Activated T-helper 1 cell treated with anti-CD3 and anti-CD28 coated beads, Interleukin-12 subunit alpha, Interleukin-12 subunit beta, Interleukin-2, Interleukin-4 antibody, amounts not matched to agents 30 ng/mL and 10 ng/mL and 1 ng/mL, durations not matched to agents 14 hours and 24 hours and 36 hours (primary cell): ENCODE data around the gene USE1. TPM values are rescaled to one million over a fixed set of nuclear protein-coding genes. Genes with fewer than 3 reads are reported as not detected.
A peak's percentile ranks its signal among the peaks of the same experiment; 100 is the strongest.

ENCODE experiments used
- DNase-seq: peaks from one replicate; pipeline ENCODE4 v3.0.0; 2021; ENCODE audit warnings: low spot score
- H3K27ac Mint-ChIP-seq: one replicate; pipeline ENCODE4 v1.8.0; 2021; ENCODE audit warnings: mild to moderate bottlenecking, mixed read lengths
- H3K27me3 Mint-ChIP-seq: one replicate; pipeline ENCODE4 v1.8.0; 2022; ENCODE audit warnings: mild to moderate bottlenecking, moderate library complexity, mixed read lengths; ENCODE audit not compliant: insufficient read depth
- H3K36me3 Mint-ChIP-seq: one replicate; pipeline ENCODE4 v1.8.0; 2021; ENCODE audit warnings: low read depth, mixed read lengths
- H3K4me1 Mint-ChIP-seq: one replicate; pipeline ENCODE4 v1.8.0; 2021; ENCODE audit warnings: low read depth, mixed read lengths
- H3K4me3 Mint-ChIP-seq: one replicate; pipeline ENCODE4 v1.8.0; 2021; ENCODE audit warnings: mild to moderate bottlenecking, moderate library complexity, mixed read lengths
- H3K9me3 Mint-ChIP-seq: one replicate; pipeline ENCODE4 v1.8.0; 2021; ENCODE audit warnings: mixed read lengths
- intact Hi-C: fragments of 100-400 bp; cut with micrococcal nuclease; formaldehyde crosslinking; loops from one replicate; pipeline ENCODE4 v1.15.1; 2024
- total RNA-seq: library from RNA; stranded (reverse); gene quantifications from 2 replicates; pipeline ENCODE4 v1.2.3, GENCODE V29; 2022

The USE1 gene
- total RNA-seq, 1 donor from 2014 or later, result 34.6 TPM

DNA sequence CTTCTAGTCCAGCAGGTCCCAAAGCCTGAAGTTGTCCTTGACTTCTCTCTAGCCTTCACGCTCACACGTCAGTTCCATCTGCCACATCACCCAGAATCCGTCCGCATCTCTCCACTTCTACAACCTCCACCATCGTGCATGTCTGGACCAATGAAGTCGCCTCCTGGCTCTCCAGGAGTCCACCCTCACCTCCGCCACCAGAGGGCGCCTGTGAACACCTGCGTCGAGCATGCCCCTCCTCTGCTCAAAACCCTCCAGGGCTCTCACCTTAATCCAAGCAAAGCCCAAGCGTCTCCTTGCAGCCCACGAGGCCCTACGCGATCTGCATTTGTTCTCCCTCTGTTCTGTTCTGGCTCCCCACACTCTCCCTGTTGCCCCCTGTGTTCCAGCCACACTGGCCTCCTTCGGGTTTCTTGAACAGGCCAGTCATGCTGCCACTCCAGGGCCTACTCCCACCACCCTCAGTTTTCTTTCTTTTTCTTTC lies 45.7 kb downstream of the USE1 start:
- Mint-ChIP-seq H3K36me3 (no peaks in the 10 kb centered on the region), H3K27ac (no peak overlapping the region)

DNA sequence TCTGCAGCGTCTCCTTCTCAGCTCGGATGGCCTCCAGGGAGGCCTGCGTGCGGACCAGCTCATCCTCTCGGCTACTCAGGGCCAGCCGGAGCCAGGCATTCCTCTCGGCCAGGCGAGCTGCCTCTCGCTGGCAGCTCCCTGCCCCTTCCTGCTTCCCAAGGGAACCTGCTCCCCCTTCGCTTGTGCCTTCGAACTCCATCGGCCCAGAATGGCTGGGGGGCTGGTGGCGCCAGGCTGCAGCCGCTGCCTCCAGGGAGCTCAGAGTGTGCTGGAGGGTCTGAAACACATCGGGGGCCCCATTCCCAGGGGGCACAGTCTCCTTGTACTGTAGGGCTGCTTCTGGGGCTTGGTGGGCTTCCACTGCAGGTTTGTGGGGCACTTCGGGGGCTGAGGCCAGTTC lies 47.4 kb downstream of the USE1 start:
- Mint-ChIP-seq H3K9me3 (no peaks in the 10 kb centered on the region), H3K36me3 (no peaks in the 10 kb centered on the region), H3K4me1 (peaks cover 18% of the 10 kb centered on the region), H3K4me3 (no peak overlapping the region), H3K27me3 (no peaks in the 10 kb centered on the region), H3K27ac (no peak overlapping the region)
- intact Hi-C loops, result no loop called here
- no peak for DNase-seq

More for the DNA sequence above, 45.7 kb downstream of the USE1 start:
- Mint-ChIP-seq H3K4me3 (no peak overlapping the region), H3K9me3 (no peaks in the 10 kb centered on the region), H3K27me3 (no peaks in the 10 kb centered on the region), H3K4me1 (peaks cover 12% of the 10 kb centered on the region)
- DNase-seq, result peak; percentile 80
- intact Hi-C loops, result loop anchor here (1.0 kb wide), 2 partner anchors 21 to 194 kb away; no protein-coding TSS in a partner anchor

DNA sequence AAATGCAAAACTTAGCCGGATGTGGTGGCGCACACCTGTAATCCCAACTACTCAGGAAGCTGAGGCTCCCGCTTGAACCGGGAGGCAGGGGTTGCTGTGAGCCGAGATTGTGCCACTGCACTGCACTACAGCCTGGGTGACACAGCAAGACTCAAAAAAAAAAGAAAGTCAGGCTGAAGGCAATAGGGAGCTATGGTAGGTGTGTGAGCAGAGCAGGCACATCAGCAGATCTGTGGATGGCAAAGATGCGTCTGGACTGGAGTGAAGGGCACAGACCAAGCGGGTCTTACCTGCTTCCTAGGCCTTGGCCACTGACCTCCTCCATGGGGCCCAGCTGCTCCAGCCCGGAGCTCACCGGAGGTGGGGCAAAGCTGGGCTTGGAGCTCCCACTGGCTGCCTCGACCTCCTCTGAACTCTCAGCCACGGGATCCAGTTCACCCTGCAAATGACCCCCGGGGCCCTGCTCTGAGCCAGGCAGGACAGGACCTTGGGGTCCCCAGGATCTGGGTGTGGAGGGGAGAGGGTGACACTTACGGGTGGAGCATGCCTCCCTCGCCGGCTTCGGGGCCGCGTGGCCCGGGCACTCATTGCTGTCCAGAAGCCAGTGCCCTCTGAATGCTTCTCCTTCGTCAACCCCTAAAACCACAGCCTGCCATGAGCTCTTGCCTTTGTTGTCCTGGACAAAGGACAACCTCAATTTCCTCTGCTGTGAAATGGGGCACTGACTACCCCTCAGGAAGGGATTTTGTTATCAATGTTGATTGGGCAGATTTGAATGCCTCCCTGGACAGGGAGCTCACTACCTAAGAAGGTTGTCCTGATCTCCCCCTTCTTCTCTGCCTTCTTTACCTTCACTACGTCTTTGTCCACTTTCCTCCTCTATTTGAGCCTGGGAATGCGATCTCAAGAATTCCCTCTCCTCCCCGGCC lies 48.8 kb downstream of the USE1 start:
- peaks cover 23% of the 10 kb centered on the region for H3K4me1 Mint-ChIP-seq
- H3K27ac Mint-ChIP-seq, result no peak overlapping the region
- no peak for DNase-seq
- no peaks in the 10 kb centered on the region for H3K9me3 Mint-ChIP-seq
- intact Hi-C loops, result no loop called here
- no peak overlapping the region for H3K4me3 Mint-ChIP-seq
- H3K27me3 Mint-ChIP-seq, result no peaks in the 10 kb centered on the region
- H3K36me3 Mint-ChIP-seq, result no peaks in the 10 kb centered on the region

DNA sequence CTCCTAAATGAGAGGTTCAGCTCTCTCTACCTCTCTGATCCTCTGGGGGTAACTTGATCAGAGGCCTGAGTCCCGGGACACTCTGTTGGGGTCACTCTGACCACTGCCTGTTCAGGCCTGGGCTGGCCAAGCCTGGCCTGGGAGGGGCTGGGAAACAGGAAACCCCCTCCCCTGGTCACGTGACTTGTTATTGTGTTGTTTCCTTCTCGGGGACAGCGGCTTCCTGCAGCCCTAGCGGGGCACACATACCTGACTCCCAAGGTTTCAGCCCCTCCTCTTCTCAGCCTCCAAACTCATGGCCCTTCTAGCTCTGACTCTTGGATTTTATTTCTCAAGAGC lies 49.5 kb downstream of the USE1 start, which contains the start of gene USHBP1:
Gene USHBP1, minus strand, starts transcription at position 105 of the 339 bp plus-strand sequence. CDS start 446 bp downstream, outside the sequence.
- Mint-ChIP-seq H3K27me3 (no peaks in the 10 kb centered on the region), H3K9me3 (no peaks in the 10 kb centered on the region), H3K36me3 (no peaks in the 10 kb centered on the region), H3K27ac (no peak within 1 kb of the TSS), H3K4me3 (no peak within 1 kb of the TSS), H3K4me1 (peaks cover 23% of the 10 kb centered on the region)
- intact Hi-C loops, result no loop called here
- DNase-seq, result no peak

DNA sequence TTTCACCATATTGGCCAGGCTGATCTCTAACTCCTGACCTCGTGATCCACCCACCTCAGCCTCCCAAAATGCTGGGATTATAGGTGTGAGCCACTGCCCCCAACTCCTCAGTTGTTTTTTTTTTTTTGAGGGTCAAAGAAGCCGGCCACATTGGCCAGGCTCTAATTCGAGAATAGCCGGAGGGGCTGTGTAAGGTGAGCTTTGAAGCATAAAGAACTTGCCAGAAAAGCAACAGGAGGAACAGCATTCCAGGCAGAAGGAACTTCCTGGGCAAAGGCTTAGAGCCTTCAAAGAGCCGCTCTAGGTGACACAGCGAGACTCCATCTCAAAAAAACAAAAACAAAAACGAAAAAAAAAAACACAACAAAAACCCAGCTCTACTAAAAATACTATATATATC lies 50.9 kb downstream of the USE1 start:
- H3K36me3 Mint-ChIP-seq, result peaks cover 3% of the 10 kb centered on the region

DNA sequence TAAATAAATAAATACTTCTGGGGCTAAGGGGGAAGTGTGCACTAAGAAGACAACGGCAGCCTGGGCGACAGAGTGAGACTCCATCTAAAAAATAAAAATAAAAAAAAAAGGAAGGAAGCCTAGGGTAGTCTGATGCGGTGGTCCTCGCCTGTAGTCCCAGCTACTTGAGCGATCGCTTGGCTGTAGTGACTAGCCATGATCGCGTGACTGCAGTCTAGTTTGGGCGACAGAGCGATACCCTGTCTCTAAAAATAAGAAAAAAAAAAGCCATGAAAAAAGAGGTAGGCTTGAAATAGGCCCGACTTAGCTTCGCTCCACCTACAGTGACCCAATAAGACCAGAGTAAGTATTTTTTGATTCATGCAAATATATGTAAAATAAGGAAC lies 51.4 kb downstream of the USE1 start:
- intact Hi-C loops, result loop anchor here (2.0 kb wide), 1 partner anchor 32 kb away; no protein-coding TSS in a partner anchor
- peak overlapping the region; percentile 96 for H3K27ac Mint-ChIP-seq
- H3K36me3 Mint-ChIP-seq, result peaks cover 3% of the 10 kb centered on the region
- peak overlapping the region; percentile 89 for H3K4me3 Mint-ChIP-seq
- peaks cover 16% of the 10 kb centered on the region for H3K4me1 Mint-ChIP-seq
- no peak for DNase-seq
- H3K27me3 Mint-ChIP-seq, result no peaks in the 10 kb centered on the region
- H3K9me3 Mint-ChIP-seq, result no peaks in the 10 kb centered on the region

More for the DNA sequence above, 50.9 kb downstream of the USE1 start:
- no peak overlapping the region for H3K27ac Mint-ChIP-seq
- intact Hi-C loops, result loop anchor here (2.0 kb wide), 1 partner anchor 31 kb away; no protein-coding TSS in a partner anchor
- peaks cover 17% of the 10 kb centered on the region for H3K4me1 Mint-ChIP-seq
- no peaks in the 10 kb centered on the region for H3K9me3 Mint-ChIP-seq
- no peak overlapping the region for H3K4me3 Mint-ChIP-seq
- H3K27me3 Mint-ChIP-seq, result no peaks in the 10 kb centered on the region
- DNase-seq, result no peak

DNA sequence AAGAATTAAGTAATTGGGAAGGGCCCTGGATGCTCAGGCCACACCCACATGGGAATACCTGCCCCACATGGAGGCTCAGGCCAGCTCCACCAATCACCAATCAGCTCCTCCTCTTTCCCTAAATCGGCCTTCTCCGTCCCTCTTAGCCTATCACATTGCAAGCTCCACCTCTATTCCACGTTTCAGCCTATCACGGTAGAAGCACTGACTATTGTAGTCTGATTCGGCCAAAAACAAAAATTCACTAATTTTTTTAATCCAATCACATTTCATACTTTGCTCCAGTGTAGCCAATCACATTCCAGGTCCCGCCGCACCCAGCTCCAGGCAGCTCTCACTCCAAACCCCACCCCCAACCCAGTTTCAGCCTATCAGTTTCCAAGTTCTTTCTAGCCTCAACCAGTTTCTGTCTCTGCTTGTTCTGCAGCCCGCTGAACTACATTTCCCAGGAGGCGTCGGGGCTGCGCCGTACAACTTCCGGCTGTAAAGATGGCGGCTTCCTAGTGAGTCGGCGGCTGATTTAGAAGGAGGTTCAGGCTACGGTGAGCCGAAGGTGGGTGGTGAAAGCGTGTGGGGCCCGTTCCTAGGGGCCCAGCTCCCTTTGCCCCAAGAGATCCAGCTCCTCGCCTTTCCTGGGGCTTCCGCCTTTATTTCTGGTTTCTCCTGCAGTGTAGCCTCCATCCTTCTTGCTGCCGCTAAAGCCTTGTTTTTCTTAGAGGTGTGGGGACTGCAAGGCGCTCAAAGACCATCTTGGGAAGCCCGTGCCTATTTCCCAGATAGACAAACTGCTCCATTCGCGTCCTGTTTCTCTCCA lies 52.0 kb downstream of the USE1 start, which contains the start of gene BABAM1:
Gene BABAM1, plus strand, starts transcription at position 469 of the 814 bp plus-strand sequence. CDS start 1,364 bp downstream, outside the sequence.
- peaks cover 3% of the 10 kb centered on the region for H3K36me3 Mint-ChIP-seq
- H3K4me1 Mint-ChIP-seq, result peaks cover 16% of the 10 kb centered on the region
- no peaks in the 10 kb centered on the region for H3K9me3 Mint-ChIP-seq
- peak; percentile 96 for DNase-seq
- H3K4me3 Mint-ChIP-seq, result peak within 1 kb of the TSS; percentile 89
- peak within 1 kb of the TSS; percentile 96 for H3K27ac Mint-ChIP-seq
- H3K27me3 Mint-ChIP-seq, result no peaks in the 10 kb centered on the region
- intact Hi-C loops, result loop anchor here (1.0 to 2.0 kb wide), 13 partner anchors 12 to 695 kb away; partner anchors contain the start of genes ANO8, DDA1, HAUS8 and MRPL34

DNA sequence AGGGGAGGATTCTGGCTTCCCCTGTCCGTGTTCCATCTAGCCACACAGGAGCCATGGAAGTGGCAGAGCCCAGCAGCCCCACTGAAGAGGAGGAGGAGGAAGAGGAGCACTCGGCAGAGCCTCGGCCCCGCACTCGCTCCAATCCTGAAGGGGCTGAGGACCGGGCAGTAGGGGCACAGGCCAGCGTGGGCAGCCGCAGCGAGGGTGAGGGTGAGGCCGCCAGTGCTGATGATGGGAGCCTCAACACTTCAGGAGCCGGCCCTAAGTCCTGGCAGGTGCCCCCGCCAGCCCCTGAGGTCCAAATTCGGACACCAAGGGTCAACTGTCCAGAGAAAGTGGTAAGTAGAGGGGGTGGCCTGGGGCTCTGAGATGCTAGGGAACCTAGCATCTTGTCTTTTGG lies 53.6 kb downstream of the USE1 start:
- Mint-ChIP-seq H3K4me1 (peaks cover 16% of the 10 kb centered on the region), H3K27ac (no peak overlapping the region), H3K4me3 (peak overlapping the region; percentile 89), H3K27me3 (no peaks in the 10 kb centered on the region), H3K36me3 (peaks cover 3% of the 10 kb centered on the region), H3K9me3 (no peaks in the 10 kb centered on the region)
- intact Hi-C loops, result no loop called here
- DNase-seq, result no peak

Other genes starting within 250 kb of the USE1 start
- 0.18 TPM in 1 of 2 replicates, not detected in the other for gene CPAMD8, start 188.5 kb upstream of the USE1 start, total RNA-seq
- 32.8 and 34.9 TPM in 2 replicates for gene HAUS8, start 139.9 kb upstream of the USE1 start, total RNA-seq
- 134 and 137 TPM in 2 replicates for gene MYO9B, start 139.6 kb upstream of the USE1 start, total RNA-seq
- 17.0 and 19.6 TPM in 2 replicates for gene OCEL1, start 10.9 kb downstream of the USE1 start, total RNA-seq
- 14.3 and 14.4 TPM in 2 replicates for gene NR2F6, start 30.6 kb downstream of the USE1 start, total RNA-seq
- 0.10 and 0.26 TPM in 2 replicates for gene USHBP1, start 49.4 kb downstream of the USE1 start, total RNA-seq
- 114 and 120 TPM in 2 replicates for gene BABAM1, start 52.1 kb downstream of the USE1 start, total RNA-seq
- gene ANKLE1, start 66.5 kb downstream of the USE1 start, total RNA-seq, result 13.4 and 13.8 TPM in 2 replicates
- gene ABHD8, start 88.1 kb downstream of the USE1 start, total RNA-seq, result 8.8 and 9.0 TPM in 2 replicates
- 108 and 118 TPM in 2 replicates for gene MRPL34, start 90.5 kb downstream of the USE1 start, total RNA-seq
- gene DDA1, start 94.2 kb downstream of the USE1 start, total RNA-seq, result 45.3 and 50.2 TPM in 2 replicates
- 6.6 and 7.4 TPM in 2 replicates for gene ANO8, start 119.5 kb downstream of the USE1 start, total RNA-seq
- 64.2 and 72.0 TPM in 2 replicates for gene GTPBP3, start 122.2 kb downstream of the USE1 start, total RNA-seq
- gene PLVAP, start 162.0 kb downstream of the USE1 start, total RNA-seq, result 0.08 TPM in 1 of 2 replicates, not detected in the other
- gene CCDC194, start 178.8 kb downstream of the USE1 start, total RNA-seq, result 1.9 and 2.6 TPM in 2 replicates
- 146 and 148 TPM in 2 replicates for gene BST2, start 190.3 kb downstream of the USE1 start, total RNA-seq
- gene MVB12A, start 204.7 kb downstream of the USE1 start, total RNA-seq, result 40.8 and 42.7 TPM in 2 replicates
- not detected in 2 replicates for gene TMEM221, start 233.3 kb downstream of the USE1 start, total RNA-seq
- gene NXNL1, start 245.6 kb downstream of the USE1 start, total RNA-seq, result not detected in 2 replicates